Measurements from ENCODE around the gene PLEKHM1. TPM values are rescaled to one million over a fixed set of nuclear protein-coding genes. Genes with fewer than 3 reads are reported as not detected.
A peak's percentile ranks its signal among the peaks of the same experiment; 100 is the strongest.
"Not testable (repeated sequence)": the region's sequence is repeated elsewhere in the genome, so short reads cannot be mapped to it uniquely, and the experiment has no call there.

PLEKHM1 gene
- 27.4 and 28.5 TPM in 2 replicates for total RNA-seq

DNA sequence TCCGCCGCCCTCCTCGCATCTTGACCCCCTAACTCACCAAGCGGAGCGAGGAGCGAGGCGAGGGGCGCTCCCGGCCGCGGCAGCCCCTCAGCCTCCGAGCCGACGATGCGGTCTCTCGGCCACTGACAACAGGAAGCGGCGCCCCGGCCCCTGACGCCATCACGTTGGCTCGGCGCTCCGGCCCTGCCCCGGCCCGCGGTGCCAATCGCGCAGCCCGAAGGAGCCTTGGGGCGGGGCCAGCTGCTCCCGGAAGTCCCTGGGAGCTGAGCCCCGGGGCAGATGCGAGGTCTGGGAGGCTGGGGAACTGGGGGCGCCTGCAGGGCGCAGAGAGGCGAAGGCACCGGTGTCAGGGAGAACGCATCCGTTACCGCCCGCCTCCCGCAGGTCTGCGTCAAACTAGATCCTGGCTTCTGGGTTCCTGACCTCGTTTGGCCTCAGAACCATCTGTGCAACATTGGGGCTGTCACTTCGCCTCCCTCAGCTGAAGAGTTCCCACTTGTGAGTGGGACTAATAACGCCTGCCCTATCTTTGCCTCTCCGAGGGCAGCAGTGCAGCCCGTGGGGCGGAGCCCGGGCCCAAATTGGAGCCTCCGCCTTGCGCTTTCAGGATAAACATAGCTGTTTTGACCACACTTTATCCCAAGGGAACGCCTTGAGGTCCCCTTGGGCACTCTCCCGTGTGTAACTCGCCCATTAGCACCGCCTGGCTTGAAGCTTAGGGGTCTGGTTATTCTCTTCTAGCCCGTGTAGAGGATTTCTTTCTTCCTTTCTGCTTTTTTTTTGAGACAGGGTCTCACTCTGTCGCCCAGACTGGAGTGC, at the start of gene PLEKHM1:
Gene PLEKHM1, minus strand, starts transcription at position 107 of the 819 bp plus-strand sequence. CDS start 8,237 bp downstream, outside the sequence.
- peak; percentile 82 for DNase-seq

DNA sequence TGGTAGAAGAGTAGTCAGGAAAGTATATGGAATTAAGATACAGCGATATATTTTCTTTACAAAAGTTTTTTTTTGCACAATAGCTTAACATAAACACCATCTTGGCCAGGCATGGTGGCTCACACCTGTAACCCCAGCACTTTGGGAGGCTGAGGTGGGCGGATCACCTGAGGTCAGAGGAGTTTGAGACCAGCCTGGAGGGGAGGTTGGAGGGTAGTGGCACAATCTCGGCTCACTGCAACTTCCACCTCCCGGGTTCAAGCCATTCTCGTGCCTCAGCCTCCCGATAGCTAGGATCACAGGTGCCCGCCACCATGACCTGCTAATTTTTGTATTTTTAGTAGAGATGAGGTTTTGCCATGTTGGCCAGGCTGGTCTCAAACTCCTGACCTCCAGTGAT, 47.6 kb upstream of the PLEKHM1 start:
- DNase-seq = not testable (repeated sequence)

DNA sequence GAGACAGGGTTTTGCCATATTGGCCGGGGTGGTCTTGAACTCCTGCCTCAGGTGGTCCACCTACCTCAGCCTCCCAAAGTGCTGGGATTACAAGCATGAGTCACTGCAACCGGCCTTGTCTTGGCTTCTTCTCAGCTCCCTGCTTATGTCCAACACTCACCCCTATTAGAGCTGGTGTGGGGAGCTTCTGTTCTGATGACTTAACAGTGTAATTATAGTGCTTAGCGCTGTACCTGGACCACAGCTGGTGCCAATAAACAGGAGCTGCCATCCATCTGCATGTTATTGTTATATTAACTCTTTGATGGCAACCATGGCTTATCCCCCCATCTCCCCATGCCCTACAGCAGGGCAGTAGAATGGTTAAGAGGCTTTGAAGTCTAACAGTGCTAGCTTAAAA, 15.6 kb upstream of the PLEKHM1 start:
- not testable (repeated sequence) for DNase-seq

DNA sequence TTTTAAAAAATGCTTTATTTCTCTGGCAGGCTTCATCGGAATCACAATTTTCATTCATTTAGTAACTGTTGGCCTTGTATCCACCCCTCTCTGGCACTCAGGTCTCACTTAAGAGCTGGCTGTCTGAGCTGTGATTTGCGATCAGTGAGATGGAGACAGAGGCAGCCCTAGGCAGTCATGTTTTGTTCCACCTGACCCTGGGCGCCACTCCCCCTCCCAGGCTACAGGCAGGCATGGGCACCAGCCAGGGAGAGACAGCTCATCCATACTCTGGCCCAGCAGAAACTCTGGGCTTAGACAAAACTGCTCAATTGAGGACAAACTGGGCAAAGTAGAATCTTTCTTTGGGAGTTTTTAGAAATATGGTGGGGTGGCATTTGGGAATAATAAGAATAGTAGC, 14.7 kb upstream of the PLEKHM1 start:
- DNase-seq = not testable (repeated sequence)

DNA sequence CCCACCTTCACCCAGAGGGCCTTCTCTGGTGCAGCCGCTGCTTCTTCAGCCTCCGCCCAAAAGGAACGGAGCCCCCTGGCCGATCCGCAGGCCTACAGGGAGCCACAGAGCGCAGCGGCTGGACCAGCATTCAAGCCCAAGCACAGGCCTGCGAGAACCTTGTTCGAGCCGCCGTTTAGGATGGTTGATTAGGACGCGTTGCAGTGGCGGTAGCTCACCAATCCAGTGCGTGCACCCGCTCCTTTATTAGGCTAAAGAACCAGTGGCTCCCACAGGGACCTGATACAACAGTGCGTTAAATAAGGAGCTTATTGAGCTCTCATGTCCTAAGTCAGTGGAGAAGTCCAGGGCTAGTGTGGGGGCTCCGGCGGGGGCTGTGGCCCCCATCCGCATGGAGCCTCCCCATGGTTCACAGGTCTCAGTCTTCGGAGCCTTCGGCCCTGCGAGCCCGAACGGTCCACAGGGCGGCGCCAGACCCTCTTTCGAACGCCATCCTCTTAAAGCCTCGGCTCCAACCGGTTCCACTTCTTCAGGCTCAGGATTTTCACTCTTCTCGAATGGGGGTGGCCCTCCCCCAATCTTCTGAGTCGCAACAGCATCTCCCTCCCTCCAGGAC, 10.7 kb upstream of the PLEKHM1 start:
- peak; percentile 13 for DNase-seq

DNA sequence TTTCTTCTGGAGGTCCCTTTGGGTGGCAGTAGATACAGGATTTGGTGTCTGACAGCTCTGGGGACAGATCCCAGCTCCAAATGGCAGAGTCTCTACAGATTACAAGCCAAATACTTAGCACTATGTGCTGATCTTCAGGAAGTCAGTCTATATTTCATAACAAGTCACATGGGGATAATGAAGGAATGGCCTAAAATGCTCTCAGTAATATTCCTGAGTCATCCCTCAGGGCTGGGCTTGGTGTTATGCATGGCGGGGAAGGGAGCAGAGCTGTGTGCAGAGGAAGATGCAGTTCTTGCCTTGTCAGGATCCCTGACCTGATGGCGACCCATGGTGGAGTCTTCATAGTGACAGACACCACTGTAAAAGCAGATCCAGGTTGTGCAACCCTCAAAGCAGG, 10.0 kb upstream of the PLEKHM1 start:
- not testable (repeated sequence) for DNase-seq

DNA sequence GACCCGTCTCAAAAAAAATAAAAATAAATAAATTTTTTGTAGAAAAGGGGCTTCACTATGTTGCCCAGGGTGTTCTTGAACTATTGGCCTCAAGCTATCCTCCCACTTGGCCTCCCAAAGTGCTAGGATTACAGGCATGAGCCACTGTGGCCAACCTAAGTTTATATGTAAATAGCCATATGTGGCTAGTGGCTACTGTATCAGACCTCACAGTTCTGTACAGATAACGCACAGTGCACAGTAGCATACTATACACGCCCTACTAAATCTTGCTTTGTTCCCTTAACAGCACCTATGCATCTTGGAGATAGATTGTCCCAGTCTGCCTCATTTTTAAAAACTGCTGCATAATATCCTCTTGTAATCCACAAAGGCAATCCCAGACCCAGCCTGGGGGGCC, 8.7 kb upstream of the PLEKHM1 start:
- not testable (repeated sequence) for DNase-seq

DNA sequence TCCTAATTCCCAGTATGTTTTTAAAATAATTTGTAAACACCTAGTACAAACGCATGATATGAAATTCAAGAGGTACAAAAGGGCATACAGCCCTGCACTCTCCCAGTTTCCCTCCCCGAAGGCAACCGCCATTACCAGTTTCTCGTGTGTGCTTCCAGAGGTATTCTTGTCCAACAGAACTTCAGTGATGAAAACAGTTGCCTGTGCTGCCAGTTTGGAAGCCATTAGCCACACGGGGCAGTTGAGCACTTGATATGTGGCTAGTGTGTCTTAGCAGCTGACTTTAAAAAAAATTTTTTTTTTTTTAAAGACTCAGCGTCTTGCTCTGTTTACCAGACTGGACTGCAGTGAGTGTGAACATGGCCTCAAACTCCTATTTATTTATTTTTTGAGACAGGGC, 7.9 kb upstream of the PLEKHM1 start:
- not testable (repeated sequence) for DNase-seq

DNA sequence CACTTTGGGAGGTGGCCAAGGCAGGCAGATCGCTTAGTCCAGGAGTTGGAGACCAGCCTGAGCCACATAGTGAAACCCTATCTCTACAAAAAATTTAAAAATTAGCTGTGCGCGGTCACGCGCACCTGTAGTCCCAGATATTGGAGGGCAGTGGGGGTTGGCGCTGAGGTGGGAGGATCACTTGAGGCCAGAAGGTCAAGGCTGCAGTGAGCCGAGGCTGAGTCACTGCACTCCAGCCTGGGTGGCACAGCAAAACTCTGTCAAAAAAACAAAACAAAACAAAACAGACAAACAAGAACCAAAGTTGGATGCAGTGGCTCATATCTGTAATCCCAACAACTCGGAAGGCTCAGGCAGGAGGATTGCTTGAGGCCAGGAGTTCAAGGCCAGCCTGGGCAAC, 6.9 kb upstream of the PLEKHM1 start:
- not testable (repeated sequence) for DNase-seq

DNA sequence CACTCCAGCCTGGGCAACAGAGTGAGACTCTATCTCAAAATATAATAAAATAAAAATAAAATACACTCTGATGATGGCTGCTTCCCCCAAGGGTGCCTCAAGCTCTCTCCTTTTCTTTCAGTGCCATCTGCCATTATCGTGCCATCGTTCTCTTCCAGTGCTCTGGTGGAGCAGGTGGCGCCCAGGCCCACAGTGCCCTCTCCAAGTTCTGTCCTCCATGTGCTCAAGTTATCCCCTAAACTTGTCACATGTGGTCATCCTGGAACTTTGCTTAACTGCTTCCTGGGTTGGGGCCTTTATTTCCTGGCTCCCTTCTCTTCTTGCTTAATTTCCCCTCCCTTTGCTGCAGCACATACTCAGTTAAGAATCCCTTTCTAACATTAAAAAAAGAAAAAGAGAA, 6.0 kb upstream of the PLEKHM1 start:
- not testable (repeated sequence) for DNase-seq

DNA sequence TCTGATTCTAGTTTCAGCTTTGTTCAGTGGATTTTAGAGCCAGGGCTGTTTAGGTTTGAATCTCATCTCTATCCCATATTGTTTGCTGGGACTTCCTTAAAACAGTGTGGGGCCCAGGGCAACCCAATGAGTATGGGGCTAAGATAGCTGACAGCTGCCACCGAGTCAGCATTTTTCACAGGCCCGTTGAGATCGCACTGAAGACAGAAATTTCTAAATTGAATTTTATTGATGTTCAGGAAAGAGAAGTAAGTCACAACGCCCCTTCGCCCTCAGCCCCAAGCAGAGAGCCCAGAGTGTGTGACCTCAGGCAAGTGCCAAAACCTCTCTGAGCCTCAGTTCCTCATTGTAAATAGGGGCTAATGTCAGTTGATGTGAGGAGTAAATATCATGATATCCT, 4.0 kb upstream of the PLEKHM1 start:
- not testable (repeated sequence) for DNase-seq

DNA sequence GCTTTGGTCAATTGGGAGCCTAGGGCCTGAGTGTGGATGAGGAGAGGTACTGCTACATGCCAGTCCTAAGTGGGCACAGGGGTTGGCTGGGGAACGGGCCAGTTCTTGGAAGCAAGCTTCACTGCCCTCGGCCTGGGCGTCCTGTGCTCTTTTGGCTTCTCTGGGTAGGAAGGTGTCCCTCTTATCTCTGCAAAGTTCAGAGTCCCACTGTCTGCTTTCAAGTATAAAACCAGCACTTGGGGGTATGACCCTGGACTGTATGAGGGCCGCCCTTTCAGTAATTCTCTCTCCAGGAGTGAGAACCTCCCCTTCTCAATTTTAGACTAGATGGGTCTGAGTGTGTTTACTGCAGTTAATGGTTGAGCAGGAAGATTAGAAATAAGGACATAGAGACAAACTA, 1.6 kb upstream of the PLEKHM1 start:
- DNase-seq = not testable (repeated sequence)

DNA sequence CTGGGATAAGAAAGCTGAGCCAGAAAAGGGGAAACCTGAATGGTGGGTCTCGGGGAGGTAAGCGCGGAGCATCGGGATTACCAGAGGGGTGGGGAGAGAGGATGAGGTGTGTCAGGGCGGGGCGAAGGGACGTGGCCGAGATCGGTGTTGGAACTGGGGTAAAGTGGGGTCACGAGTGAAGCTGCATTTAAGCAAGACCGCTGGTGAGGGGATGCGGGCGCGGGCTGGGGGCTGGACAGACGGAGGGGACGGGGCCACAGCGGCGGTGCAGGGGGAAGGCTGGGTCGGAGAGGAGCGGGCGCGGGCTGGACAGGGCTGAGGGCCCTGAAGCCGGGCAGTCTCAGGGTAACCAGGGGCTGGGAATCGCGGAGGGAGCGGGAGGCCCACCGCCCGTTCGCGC, 323 bp downstream of the PLEKHM1 start:
- DNase-seq = peak; percentile 17

DNA sequence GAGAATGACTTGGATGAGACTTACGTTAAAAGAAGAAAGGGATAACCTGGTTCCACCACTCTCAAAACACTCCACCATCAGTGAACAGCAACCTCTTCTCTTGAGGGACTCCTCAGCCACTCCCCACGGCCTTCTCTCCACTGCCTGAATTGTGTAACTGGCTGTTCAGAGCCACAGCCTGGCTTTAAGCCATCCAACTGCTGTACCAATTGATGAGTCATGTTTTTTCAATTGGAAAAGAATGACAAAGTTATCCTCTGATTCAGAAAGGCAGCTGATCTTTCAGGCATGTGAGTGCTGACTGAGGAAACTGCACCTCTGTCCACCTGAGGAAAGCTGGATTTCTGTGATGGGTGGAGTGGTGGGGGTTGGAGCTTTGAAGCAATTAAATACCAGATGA, 2.8 kb downstream of the PLEKHM1 start:
- DNase-seq = peak; percentile 84

DNA sequence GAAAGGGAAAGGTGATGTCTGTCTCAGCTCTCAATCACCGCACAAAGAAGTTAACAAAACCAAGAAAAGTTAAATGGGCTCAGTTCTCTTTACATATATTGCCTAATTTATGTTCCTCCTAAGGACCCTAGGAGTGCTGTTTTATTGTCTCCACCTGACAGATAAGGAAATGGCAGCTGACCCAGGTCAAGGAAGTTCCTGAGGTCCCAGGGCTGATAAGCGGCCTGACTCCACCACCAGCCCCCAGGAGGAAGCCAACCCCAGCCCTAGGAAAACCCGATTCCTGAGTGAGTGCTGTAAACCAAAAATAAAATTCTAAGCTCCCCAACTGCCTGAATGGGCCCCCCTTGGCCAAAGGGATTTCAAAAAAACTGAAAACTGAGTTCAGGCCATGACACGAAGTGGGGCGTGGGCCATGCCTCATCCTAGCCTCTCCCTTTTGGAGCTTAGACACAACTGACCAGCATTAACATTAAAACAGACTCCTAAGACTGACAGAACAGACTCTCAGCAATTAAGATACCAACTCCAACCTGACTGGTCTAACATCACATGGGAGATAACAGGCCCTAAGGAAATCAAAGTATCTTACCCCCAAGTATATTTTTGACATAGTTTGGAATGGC, 6.8 kb downstream of the PLEKHM1 start:
- DNase-seq = not testable (repeated sequence)

DNA sequence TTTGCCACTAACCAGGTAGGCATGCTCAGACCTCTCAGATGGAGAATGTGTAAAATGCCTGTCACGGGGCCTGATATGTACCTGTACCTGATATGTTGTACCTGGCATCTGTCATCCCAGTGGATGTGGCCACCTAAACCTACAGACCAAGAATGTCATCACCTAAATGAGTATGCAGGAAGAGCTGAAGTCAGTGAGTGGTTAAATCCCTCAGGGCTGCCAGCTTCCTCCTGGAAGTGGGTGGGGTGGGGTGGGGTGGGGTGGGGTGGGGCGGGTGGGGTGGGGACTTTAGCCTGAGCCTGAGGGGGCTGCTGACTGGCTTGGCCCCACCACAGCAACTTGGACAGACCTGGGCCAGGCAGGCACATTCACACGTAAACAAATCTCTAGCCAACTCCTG, 7.3 kb downstream of the PLEKHM1 start:
- not testable (repeated sequence) for DNase-seq

DNA sequence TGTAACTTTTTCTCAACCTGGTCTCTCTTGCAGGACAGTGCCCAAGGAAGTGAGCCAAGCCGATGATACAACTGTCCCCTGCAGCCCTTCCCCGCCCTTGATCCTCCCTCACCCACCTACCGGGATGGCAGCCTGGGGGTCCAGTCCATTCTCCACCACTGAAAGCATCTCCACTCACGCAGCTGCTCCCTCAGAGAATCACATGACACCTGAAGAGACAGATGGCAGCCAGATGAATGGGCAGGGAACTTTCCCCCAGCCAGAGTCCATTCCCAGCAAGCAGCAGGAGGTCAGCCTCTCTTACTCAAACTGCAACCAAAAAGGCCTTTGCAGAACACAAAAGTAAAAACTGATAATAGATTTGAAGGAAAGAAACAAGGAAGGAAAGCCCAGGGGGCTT, 8.2 kb downstream of the PLEKHM1 start:
- not testable (repeated sequence) for DNase-seq

DNA sequence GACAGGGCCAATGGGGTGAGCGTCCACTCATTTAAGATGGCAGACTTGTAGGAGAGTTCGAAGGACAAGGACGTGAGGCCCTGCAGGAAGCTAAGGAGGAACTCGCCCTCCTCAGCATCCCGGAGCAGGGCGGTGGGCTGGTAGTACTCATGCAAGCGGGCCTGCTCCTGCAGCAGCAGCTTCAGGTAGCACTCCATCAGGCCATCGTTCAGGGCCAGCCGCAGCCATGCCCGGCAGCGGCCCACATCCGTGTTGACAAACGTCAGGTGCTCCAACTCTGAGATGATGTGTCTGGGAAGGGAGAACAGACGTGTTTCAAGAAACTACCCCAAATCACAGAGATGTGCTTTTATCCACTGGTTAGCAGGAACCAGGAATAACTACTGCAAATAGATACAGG, 15.1 kb downstream of the PLEKHM1 start:
- DNase-seq = not testable (repeated sequence)

DNA sequence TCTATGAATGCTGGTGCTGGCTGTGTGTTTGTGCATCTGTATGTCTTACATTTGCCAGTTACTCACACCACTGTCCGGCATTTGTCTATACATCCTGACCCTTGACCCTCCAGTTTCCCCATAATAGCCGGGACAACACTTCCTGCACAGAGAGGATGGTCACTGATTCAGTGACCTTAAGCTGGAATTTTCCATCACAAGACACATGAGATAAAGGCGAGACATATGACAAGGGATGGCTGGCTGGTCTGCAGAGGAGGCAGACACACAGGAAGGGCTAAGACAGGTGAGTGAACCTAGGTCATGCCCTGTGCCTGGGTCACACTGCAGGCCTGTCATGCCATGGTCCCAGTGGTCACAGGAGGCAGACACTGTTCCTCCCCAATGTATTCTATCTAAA, 18.3 kb downstream of the PLEKHM1 start:
- peak; percentile 44 for DNase-seq

DNA sequence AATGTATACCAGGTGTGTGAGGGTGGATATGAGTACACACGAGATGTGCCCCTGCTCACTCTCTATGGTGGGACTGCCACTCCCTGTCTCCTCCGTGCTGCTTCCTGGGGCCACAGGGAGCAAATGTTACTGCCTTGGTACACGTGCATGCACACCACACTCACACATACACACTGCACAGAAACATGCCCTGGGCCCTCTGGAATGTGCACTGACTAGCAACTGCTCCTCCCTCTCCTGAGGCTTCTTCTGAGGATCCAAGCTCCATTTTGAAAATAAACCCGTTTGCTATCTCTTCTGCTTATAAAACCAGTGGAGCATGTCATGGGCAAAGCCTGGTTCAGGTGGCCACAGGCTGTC, 21.3 kb downstream of the PLEKHM1 start:
- not testable (repeated sequence) for DNase-seq

DNA sequence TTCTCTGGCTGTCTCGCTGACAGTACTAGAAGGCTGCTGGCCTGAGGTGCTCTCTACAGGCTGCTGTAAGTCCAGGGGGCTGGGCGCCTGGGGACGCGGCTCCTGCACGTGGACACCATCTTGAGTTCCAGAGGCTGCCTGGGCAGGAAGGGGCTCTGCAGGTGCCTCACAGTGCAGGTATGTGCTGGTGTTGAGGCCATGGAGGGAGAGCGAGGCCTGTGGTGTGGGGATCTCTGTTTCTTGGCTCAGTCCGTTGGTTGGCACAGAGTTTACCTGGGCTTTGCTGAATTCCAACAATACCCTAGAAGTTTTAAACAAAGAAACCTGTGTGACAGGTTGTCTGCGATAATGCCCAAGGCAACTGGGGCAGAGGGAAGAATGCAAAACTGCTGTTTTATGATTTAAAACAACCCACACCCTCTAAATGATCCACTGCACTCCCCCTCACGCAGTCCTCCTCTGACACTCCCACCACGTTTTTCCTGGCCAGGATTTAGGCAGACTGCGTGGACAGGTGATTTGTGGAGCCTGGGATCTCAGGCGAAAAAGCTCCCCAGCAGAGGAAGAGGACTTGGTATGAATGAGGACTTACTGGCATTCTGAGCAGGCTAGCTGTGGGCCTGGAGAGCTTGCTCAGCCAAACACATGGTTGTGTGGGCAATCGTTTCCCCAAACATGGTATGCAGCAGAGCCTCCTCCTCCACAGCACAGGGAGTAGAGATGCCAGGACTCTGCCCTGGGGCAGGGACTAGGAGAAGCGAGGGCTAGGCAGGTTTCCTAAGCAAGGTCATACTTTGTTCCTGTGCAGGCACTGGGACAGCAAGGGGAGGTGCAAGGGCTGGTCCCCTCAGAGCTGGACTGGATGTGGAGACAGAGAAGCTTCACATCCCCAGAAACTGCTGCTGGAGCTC, 22.0 kb downstream of the PLEKHM1 start:
- not testable (repeated sequence) for DNase-seq

DNA sequence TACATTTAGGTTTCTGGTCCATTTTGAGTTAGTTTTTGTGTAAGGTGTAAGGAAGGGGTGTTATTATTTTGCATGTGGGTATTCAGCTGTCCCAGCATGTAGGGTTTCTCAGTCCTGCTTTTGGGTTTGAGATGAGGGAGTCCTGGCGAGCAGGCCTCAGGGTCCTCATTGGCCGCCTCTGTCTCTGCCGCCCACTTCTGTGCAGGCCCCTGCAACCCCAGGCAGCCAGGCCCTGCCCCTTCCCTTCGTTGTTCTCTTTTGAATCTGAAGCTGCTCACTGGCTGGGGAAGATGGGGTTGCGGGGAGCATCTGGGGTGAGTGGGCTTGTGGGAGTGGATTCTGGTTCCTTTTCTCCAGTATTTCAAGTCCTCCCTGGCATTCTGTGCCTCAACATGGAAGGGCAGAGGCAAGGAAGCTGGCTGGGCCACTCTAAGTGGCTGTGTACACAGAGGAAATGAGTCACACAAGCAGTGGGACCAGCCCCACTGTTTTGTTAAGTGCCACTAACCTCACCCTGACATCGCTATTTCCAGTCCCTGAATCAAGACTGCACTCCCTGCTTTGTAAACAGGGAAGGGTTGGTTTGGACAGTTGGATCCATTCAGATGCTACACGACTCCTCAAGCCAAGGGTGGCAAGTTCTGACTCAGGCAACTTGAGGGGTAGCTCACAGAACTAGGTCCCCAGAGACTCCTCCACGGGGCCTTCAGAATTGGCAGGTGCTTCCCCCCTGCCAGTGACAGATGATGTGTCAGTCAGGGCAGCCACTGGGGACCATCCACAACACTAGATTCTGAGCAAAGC, 28.8 kb downstream of the PLEKHM1 start:
- DNase-seq = peak; percentile 64

All from dermis blood vessel endothelial cell (primary cell).